ENCODE measurements around the gene NUDC.
A peak's percentile ranks its signal among the peaks of the same experiment; 100 is the strongest.

NUDC gene

DNA sequence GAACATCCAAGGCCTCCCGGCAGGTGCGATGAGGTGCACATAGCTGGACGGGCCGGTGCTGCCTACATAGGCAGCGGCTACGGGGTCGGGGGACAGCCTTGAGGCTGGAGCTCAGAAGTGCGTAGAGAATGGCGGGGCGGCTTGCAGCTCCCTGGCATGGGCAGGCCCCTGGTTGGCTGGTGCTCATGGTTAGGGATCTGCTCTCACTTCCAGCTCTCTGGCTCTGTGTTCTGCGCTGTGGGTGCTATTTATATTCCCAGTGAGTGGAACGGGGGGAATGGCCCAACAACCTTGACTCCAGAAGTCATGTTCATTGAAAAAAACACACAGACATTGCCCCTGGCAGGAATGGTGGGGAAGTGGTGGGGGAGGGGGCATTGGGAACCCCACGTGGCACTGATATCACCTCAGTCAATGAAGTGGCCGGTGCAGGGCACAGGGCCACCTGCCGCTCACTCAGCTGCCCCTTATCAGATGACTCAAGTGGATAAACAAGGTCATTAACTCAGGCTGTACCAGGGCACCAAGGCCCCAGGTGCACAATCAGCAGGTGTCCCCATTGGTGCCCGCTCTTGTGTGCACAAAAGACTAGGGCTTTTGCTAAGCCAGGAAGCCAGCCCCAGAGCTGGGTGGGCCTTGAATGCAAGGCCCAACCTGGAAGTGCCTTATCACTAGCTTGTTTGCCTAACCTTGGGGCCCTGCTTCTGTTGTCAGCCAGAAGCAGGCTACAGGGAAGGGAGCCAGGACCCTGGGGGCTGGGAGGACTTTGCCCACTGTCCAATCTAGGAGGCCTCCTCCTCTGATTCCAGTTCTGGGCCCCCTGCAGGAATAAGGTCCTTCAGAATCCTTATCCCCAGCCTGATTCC is 7.6 kb upstream of the NUDC start, which contains the start of gene NR0B2:
NR0B2 (minus strand) TSS at position 222 of the 866 bp plus-strand sequence; CDS start at position 187, 35 bp downstream.
- Histone ChIP-seq H3K9me3 (ENCODE audit: control insufficient read depth, low read length) (no peaks in the 10 kb centered on the region), H3K4me1 (ENCODE audit: control insufficient read depth, insufficient read depth, low read length) (peaks cover 55% of the 10 kb centered on the region), H3K4me3 (ENCODE audit: low read length) (peak within 1 kb of the TSS; percentile 67), H3K36me3 (ENCODE audit: control insufficient read depth, insufficient read depth, low read length) (no peaks in the 10 kb centered on the region), H3K27me3 (ENCODE audit: control insufficient read depth, insufficient read depth, low read length) (no peaks in the 10 kb centered on the region), H3K9ac (ENCODE audit: low read length) (peak within 1 kb of the TSS; percentile 93)

DNA sequence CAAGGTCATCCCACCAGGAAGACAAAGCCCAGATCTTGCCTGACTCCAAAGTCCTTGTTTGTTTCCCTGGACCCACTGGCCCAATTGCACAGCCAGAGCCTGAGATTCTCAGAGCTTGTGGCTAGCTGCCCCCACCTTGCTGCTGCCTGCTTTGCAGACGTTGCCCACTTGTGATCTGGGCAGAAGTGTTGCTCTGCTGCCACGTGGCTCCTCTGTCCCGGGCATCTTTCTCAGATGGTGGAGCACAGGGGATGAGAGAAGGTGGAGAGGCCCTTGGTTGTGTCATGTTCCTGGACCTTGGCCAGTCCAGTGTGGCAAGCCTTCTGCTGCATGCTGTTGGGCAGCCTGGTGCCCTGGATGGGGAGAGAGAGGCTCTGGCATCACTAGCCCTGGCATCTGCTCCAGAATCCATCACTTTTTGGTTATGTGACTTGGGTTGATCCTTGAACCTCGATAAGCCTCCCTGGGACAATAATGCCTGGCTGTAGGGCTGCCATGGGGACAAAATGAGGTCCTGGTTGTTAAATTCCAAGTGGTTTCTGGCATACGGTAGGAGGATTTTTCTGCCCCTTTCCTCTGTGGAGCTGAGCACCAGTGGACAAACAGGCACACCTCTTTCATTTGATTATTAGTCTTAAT is 6.2 kb upstream of the NUDC start:
- Histone ChIP-seq H3K4me3 (ENCODE audit: low read length) (no peak overlapping the region), H3K4me1 (ENCODE audit: control insufficient read depth, insufficient read depth, low read length) (peaks cover 49% of the 10 kb centered on the region), H3K36me3 (ENCODE audit: control insufficient read depth, insufficient read depth, low read length) (no peaks in the 10 kb centered on the region), H3K27me3 (ENCODE audit: control insufficient read depth, insufficient read depth, low read length) (no peaks in the 10 kb centered on the region), H3K9ac (ENCODE audit: low read length) (peak overlapping the region; percentile 31), H3K9me3 (ENCODE audit: control insufficient read depth, low read length) (no peaks in the 10 kb centered on the region)

DNA sequence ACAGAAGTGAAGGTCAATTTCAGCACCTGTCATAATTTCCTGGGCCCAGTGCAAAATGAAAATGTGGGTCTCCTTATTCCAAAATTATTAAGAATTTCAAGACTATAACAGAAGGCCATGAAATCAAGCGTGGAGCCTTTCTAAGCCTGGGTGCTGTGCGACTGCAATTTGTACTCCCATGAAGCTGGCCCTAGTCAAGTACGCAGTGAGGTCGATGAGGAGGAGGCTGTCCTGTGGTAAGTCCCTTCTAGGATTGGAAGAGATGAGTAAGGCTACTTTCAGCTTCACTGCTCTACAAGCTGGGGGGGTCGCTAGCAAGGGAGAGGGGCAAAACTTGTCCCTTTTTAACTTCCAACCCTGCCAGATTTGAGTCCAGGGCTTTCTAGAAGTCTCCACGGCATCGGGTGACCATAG is 410 bp upstream of the NUDC start:
- Histone ChIP-seq H3K9ac (ENCODE audit: low read length) (peak overlapping the region; percentile 90), H3K4me1 (ENCODE audit: control insufficient read depth, insufficient read depth, low read length) (peaks cover 19% of the 10 kb centered on the region), H3K4me3 (ENCODE audit: low read length) (peak overlapping the region; percentile 98), H3K36me3 (ENCODE audit: control insufficient read depth, insufficient read depth, low read length) (no peaks in the 10 kb centered on the region), H3K27me3 (ENCODE audit: control insufficient read depth, insufficient read depth, low read length) (no peaks in the 10 kb centered on the region), H3K9me3 (ENCODE audit: control insufficient read depth, low read length) (no peaks in the 10 kb centered on the region)

DNA sequence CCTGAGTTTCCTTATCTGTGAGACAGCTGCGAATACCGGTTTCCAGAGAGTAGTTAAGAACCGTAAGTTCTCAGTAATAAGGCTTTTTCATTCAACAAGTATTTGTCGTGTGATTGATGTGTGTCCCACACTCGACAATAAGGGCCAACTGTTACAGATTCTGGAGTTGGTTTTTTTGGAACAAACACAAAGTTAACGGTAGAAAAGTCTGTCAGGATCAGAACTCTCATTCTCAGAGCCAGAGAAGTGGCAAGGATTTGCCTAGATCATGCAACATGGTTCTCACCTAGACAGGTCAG is 837 bp downstream of the NUDC start:
- peak overlapping the region; percentile 98 for H3K4me3 ChIP-seq (ENCODE audit: low read length)
- H3K9ac ChIP-seq (ENCODE audit: low read length), result peak overlapping the region; percentile 90
- H3K9me3 ChIP-seq (ENCODE audit: control insufficient read depth, low read length), result no peaks in the 10 kb centered on the region
- no peaks in the 10 kb centered on the region for H3K27me3 ChIP-seq (ENCODE audit: control insufficient read depth, insufficient read depth, low read length)
- peaks cover 12% of the 10 kb centered on the region for H3K4me1 ChIP-seq (ENCODE audit: control insufficient read depth, insufficient read depth, low read length)
- peaks cover 3% of the 10 kb centered on the region for H3K36me3 ChIP-seq (ENCODE audit: control insufficient read depth, insufficient read depth, low read length)

DNA sequence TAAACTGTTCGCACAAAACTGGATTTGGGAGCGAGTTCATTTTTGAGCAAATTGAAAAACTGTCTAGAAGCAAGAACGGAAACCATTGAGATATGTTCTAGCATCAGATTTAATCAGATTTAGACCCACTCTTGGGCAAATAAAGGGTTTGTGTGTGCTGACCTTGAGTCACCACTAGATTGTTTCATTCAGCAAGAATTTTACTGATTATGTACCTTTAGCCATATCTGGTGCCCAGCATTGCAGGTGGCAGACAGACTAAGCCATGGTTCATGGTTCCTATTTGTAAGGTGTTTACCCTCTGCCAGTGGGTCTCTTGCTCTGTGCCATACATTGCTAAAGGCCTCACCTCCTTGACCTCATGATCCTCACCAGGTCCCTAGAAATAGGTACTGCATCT is 1.4 kb downstream of the NUDC start:
- Histone ChIP-seq H3K27me3 (ENCODE audit: control insufficient read depth, insufficient read depth, low read length) (no peaks in the 10 kb centered on the region), H3K9me3 (ENCODE audit: control insufficient read depth, low read length) (no peaks in the 10 kb centered on the region), H3K4me1 (ENCODE audit: control insufficient read depth, insufficient read depth, low read length) (peaks cover 12% of the 10 kb centered on the region), H3K36me3 (ENCODE audit: control insufficient read depth, insufficient read depth, low read length) (peaks cover 3% of the 10 kb centered on the region), H3K9ac (ENCODE audit: low read length) (peak overlapping the region; percentile 90), H3K4me3 (ENCODE audit: low read length) (peak overlapping the region; percentile 98)

DNA sequence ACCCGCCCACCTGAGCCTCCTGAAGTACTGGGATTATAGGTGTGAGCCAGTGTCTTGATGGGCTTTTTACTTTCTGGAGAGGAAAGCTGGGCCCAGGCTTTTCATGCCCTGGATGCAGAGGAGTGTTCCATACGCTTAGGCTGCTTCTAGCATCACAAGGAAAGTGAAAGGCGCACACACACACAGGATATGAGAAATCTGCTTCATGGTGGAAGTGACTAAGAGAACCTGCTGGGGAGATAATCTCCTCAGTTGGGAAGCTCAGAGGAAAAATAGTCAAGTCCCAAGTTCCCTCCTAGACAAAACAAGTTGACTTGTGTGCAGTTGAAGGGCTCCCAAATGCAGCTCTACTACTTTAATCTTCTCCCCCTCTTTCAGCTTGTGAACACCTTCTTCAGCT is 2.2 kb downstream of the NUDC start:
- Histone ChIP-seq H3K4me1 (ENCODE audit: control insufficient read depth, insufficient read depth, low read length) (peaks cover 12% of the 10 kb centered on the region), H3K9me3 (ENCODE audit: control insufficient read depth, low read length) (no peaks in the 10 kb centered on the region), H3K9ac (ENCODE audit: low read length) (no peak overlapping the region), H3K27me3 (ENCODE audit: control insufficient read depth, insufficient read depth, low read length) (no peaks in the 10 kb centered on the region), H3K36me3 (ENCODE audit: control insufficient read depth, insufficient read depth, low read length) (peaks cover 3% of the 10 kb centered on the region), H3K4me3 (ENCODE audit: low read length) (no peak overlapping the region)

DNA sequence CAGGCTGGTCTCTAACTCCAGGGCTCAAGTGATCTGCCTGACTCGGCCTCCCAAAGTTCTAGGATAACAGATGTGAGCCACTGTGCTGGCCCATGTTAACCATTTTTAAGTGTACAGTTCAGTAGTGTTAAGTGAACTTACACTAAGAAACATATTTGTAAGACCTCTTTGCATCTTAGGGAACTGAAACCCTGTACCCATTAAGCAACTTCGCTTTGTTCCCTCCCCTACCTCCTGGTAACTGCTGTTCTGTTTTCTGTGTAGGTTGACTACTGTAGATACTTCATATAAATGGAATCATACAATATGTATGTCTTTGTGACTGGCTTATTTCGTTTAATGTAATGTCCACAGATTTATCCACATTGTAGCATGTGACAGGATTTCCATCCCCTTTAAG is 11.0 kb downstream of the NUDC start:
- Histone ChIP-seq H3K4me3 (ENCODE audit: low read length) (no peak overlapping the region), H3K9me3 (ENCODE audit: control insufficient read depth, low read length) (no peaks in the 10 kb centered on the region), H3K27me3 (ENCODE audit: control insufficient read depth, insufficient read depth, low read length) (no peaks in the 10 kb centered on the region), H3K4me1 (ENCODE audit: control insufficient read depth, insufficient read depth, low read length) (no peaks in the 10 kb centered on the region), H3K9ac (ENCODE audit: low read length) (no peak overlapping the region), H3K36me3 (ENCODE audit: control insufficient read depth, insufficient read depth, low read length) (no peaks in the 10 kb centered on the region)

DNA sequence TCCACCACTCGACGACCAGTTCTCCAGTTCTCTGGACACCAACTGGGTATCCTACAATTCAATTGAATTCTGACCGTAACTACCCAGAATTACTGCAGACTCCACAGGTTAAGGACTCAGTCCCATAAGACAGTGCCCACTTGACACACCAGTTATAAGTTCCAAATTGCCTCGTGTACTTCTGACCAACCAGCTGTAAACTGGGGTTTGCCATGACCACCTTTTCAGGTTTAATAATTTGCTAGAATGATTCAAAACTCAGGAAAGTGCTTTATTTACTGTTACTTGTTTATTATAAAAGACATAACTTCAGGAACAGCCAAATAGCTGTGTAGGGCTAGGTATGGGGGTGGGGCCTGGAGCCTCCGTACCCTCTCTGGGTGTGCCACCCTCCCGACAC is 15.3 kb downstream of the NUDC start:
- no peak overlapping the region for H3K4me3 ChIP-seq (ENCODE audit: low read length)
- no peaks in the 10 kb centered on the region for H3K4me1 ChIP-seq (ENCODE audit: control insufficient read depth, insufficient read depth, low read length)
- H3K36me3 ChIP-seq (ENCODE audit: control insufficient read depth, insufficient read depth, low read length), result peaks cover 10% of the 10 kb centered on the region
- H3K27me3 ChIP-seq (ENCODE audit: control insufficient read depth, insufficient read depth, low read length), result no peaks in the 10 kb centered on the region
- no peaks in the 10 kb centered on the region for H3K9me3 ChIP-seq (ENCODE audit: control insufficient read depth, low read length)
- no peak overlapping the region for H3K9ac ChIP-seq (ENCODE audit: low read length)

DNA sequence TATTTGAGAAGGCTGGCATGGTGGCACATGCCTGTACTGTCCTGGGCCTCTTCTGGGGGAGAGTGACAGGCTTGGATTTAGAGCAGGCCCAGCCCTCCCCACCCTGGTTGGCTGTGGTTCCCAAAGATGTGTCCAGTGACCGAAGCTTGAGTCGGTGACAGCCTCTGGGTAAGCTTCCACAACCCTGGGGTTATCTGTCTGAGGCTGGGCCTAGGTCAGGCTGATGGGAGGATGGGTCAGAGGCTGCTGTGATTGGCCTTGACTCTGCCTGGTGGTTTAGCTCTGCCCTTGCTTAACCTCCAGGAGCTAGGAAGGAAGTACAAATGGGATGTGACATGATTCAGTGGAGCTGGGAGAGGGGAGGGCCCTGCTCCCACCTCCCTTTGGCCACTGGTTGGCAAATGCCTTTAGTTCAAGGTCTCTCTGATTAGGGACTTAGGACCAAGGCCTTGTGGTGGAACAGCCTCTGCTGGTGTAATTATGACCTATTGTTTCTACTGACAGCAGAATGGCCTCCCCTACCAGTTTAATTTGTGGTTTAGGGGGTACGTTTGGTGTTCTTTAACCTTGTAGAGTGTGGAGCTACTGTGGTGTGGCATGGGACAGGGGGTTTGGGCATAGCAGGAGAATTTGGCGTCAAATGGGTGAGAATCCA is 16.6 kb downstream of the NUDC start:
- no peaks in the 10 kb centered on the region for H3K9me3 ChIP-seq (ENCODE audit: control insufficient read depth, low read length)
- H3K27me3 ChIP-seq (ENCODE audit: control insufficient read depth, insufficient read depth, low read length), result no peaks in the 10 kb centered on the region
- H3K9ac ChIP-seq (ENCODE audit: low read length), result no peak overlapping the region
- peaks cover 16% of the 10 kb centered on the region for H3K36me3 ChIP-seq (ENCODE audit: control insufficient read depth, insufficient read depth, low read length)
- H3K4me3 ChIP-seq (ENCODE audit: low read length), result no peak overlapping the region
- no peaks in the 10 kb centered on the region for H3K4me1 ChIP-seq (ENCODE audit: control insufficient read depth, insufficient read depth, low read length)

DNA sequence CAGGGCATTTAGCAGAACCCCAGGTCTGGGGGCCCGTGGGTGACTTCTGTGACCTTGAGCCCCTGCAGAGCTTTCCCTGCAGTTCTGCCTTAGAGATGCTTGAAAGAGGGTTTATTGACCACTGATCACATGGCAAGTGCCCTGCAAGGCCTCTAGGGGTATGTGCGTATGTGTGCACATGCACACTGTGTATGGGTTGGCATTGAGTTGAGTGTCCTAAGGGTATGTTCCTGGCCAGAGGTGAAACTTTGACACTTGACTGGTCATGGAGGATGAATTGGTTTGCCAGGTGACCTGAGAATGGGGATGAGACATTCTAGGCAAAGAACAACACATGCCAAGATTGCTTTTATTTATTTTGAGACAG is 17.1 kb downstream of the NUDC start:
- Histone ChIP-seq H3K27me3 (ENCODE audit: control insufficient read depth, insufficient read depth, low read length) (no peaks in the 10 kb centered on the region), H3K9ac (ENCODE audit: low read length) (no peak overlapping the region), H3K4me3 (ENCODE audit: low read length) (no peak overlapping the region), H3K9me3 (ENCODE audit: control insufficient read depth, low read length) (no peaks in the 10 kb centered on the region), H3K36me3 (ENCODE audit: control insufficient read depth, insufficient read depth, low read length) (peaks cover 21% of the 10 kb centered on the region), H3K4me1 (ENCODE audit: control insufficient read depth, insufficient read depth, low read length) (no peaks in the 10 kb centered on the region)

DNA sequence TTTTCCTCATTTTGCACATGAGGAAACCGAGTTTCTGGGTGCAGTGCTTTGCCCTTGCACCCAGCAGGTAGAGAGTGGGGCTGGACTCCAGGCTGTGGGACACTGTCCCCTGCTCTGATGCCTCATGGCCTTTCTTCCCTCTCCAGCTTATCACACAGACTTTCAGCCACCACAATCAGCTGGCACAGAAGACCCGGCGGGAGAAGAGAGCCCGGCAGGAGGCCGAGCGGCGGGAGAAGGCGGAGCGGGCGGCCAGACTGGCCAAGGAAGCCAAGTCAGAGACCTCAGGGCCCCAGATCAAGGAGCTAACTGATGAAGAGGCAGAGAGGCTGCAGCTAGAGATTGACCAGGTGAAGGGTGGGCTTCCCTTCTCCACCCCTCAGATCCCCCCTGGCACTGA is 19.8 kb downstream of the NUDC start:
- H3K4me3 ChIP-seq (ENCODE audit: low read length), result no peak overlapping the region
- H3K4me1 ChIP-seq (ENCODE audit: control insufficient read depth, insufficient read depth, low read length), result no peaks in the 10 kb centered on the region
- peaks cover 21% of the 10 kb centered on the region for H3K36me3 ChIP-seq (ENCODE audit: control insufficient read depth, insufficient read depth, low read length)
- no peak overlapping the region for H3K9ac ChIP-seq (ENCODE audit: low read length)
- no peaks in the 10 kb centered on the region for H3K27me3 ChIP-seq (ENCODE audit: control insufficient read depth, insufficient read depth, low read length)
- H3K9me3 ChIP-seq (ENCODE audit: control insufficient read depth, low read length), result no peaks in the 10 kb centered on the region

DNA sequence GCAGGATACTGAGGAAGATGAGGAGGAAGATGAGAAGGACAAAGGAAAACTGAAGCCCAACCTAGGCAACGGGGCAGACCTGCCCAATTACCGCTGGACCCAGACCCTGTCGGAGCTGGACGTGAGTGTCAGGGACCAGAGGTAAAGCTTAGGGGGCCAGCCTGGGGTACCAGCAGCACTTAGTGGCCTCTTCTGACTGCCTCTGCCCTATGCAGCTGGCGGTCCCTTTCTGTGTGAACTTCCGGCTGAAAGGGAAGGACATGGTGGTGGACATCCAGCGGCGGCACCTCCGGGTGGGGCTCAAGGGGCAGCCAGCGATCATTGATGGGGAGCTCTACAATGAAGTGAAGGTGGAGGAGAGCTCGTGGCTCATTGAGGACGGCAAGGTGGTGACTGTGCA is 21.1 kb downstream of the NUDC start:
- Histone ChIP-seq H3K4me1 (ENCODE audit: control insufficient read depth, insufficient read depth, low read length) (no peaks in the 10 kb centered on the region), H3K36me3 (ENCODE audit: control insufficient read depth, insufficient read depth, low read length) (peaks cover 20% of the 10 kb centered on the region), H3K9me3 (ENCODE audit: control insufficient read depth, low read length) (no peaks in the 10 kb centered on the region), H3K4me3 (ENCODE audit: low read length) (no peak overlapping the region), H3K27me3 (ENCODE audit: control insufficient read depth, insufficient read depth, low read length) (no peaks in the 10 kb centered on the region), H3K9ac (ENCODE audit: low read length) (no peak overlapping the region)

All from mucosa of stomach (tissue), 1 donor.